Activated B cell treated with CpG ODN at 0.5 μM for 24 hours (primary cell): ENCODE data around the gene ADSL. TPM values are rescaled to one million over a fixed set of nuclear protein-coding genes. Genes with fewer than 3 reads are reported as not detected.
"Not testable (repeated sequence)": the region's sequence is repeated elsewhere in the genome, so short reads cannot be mapped to it uniquely, and the experiment has no call there.

Experiments used
- ATAC-seq: fragments of 200-7000 bp; cut with Tn5 transposase; one replicate; pipeline ENCODE4 v1.10.0; 2021; ENCODE audit warnings: low read depth, mild to moderate bottlenecking, moderate library complexity
- CTCF ChIA-PET: fragments of 350-600 bp; sonication (Branson Sonifier 250); formaldehyde crosslinking; loops from one replicate; lab custom pipeline; 2021; ENCODE audit warnings: antibody characterized with exemption; lab: Charles Lee
- POLR2A ChIA-PET: fragments of 350-600 bp; sonication (Branson Sonifier 250); formaldehyde crosslinking; loops from one replicate; lab custom pipeline; 2021; ENCODE audit warnings: antibody characterized with exemption; lab: Charles Lee
- DNase-seq: peaks from one replicate; pipeline ENCODE4 v3.0.0; 2022
- H3K27ac Mint-ChIP-seq: one replicate; pipeline ENCODE4 v1.8.0; 2020; ENCODE audit warnings: mixed read lengths
- H3K27me3 Mint-ChIP-seq: one replicate; pipeline ENCODE4 v1.8.0; 2021; ENCODE audit warnings: mixed read lengths
- H3K36me3 Mint-ChIP-seq: one replicate; pipeline ENCODE4 v1.8.0; 2021; ENCODE audit warnings: low read depth, mixed read lengths
- H3K4me1 Mint-ChIP-seq: one replicate; pipeline ENCODE4 v1.8.0; 2021; ENCODE audit warnings: mixed read lengths
- H3K4me3 Mint-ChIP-seq: one replicate; pipeline ENCODE4 v1.8.0; 2020; ENCODE audit warnings: mild to moderate bottlenecking, mixed read lengths
- H3K9me3 Mint-ChIP-seq: one replicate; pipeline ENCODE4 v1.8.0; 2020; ENCODE audit warnings: mixed read lengths
- CTCF ChIP-seq: fragments of 200-600 bp; IDR thresholded peaks from one replicate; pipeline ENCODE4 v1.8.0; 2022; ENCODE audit warnings: antibody characterized with exemption, mild to moderate bottlenecking
- intact Hi-C: fragments of 100-400 bp; cut with micrococcal nuclease; formaldehyde crosslinking; loops from one replicate; pipeline ENCODE4 v1.15.1; 2024
- total RNA-seq: library from RNA; stranded (reverse); gene quantifications from 2 replicates; pipeline ENCODE4 v1.2.3, GENCODE V29; 2022

ADSL gene
- total RNA-seq, 1 donor from 2014 or later, result 102 TPM

GRCh38 chr22:40305625-40306024, 40.7 kb upstream of the ADSL start:
- Mint-ChIP-seq H3K36me3 (peaks cover 77% of the 10 kb centered on the region), H3K27me3 (no peaks in the 10 kb centered on the region), H3K27ac (no peak overlapping the region), H3K9me3 (no peaks in the 10 kb centered on the region), H3K4me3 (no peak overlapping the region), H3K4me1 (no peaks in the 10 kb centered on the region)
- no peak for TF ChIP-seq CTCF
- ChIA-PET CTCF (no interaction called here), POLR2A (no interaction called here)
- DNase-seq, result no peak
- no peak for ATAC-seq
- intact Hi-C loops, result no loop called here

- TF ChIP-seq CTCF, result no peak
- ATAC-seq, result no peak
- intact Hi-C loops, result no loop called here
- Mint-ChIP-seq H3K9me3 (no peaks in the 10 kb centered on the region), H3K4me3 (no peak overlapping the region), H3K27me3 (no peaks in the 10 kb centered on the region), H3K36me3 (peaks cover 88% of the 10 kb centered on the region), H3K4me1 (no peaks in the 10 kb centered on the region), H3K27ac (no peak overlapping the region)
- POLR2A ChIA-PET, result no interaction called here
- CTCF ChIA-PET, result no interaction called here
- no peak for DNase-seq
These were observed 37.2 kb upstream of the ADSL start for GRCh38 chr22:40308999-40309573.

- intact Hi-C loops, result no loop called here
- ATAC-seq (no peak), DNase-seq (no peak)
- Mint-ChIP-seq H3K4me3 (no peak overlapping the region), H3K9me3 (no peaks in the 10 kb centered on the region), H3K27me3 (no peaks in the 10 kb centered on the region), H3K27ac (no peak overlapping the region), H3K4me1 (no peaks in the 10 kb centered on the region), H3K36me3 (peaks cover 90% of the 10 kb centered on the region)
- TF ChIP-seq CTCF, result no peak
- POLR2A ChIA-PET, result no interaction called here
- CTCF ChIA-PET, result no interaction called here
These were observed 36.7 kb upstream of the ADSL start for GRCh38 chr22:40309631-40310030.

- ChIA-PET CTCF (no interaction called here), POLR2A (no interaction called here)
- DNase-seq (no peak), ATAC-seq (no peak)
- Mint-ChIP-seq H3K27ac (no peak overlapping the region), H3K4me3 (no peak overlapping the region), H3K9me3 (no peaks in the 10 kb centered on the region), H3K4me1 (no peaks in the 10 kb centered on the region), H3K27me3 (no peaks in the 10 kb centered on the region), H3K36me3 (peaks cover 88% of the 10 kb centered on the region)
- intact Hi-C loops, result no loop called here
- no peak for TF ChIP-seq CTCF
These were observed 36.1 kb upstream of the ADSL start for GRCh38 chr22:40310081-40310767.

- no peak for TF ChIP-seq CTCF
- no peaks in the 10 kb centered on the region for H3K4me1 Mint-ChIP-seq
- no peak overlapping the region for H3K27ac Mint-ChIP-seq
- H3K27me3 Mint-ChIP-seq, result no peaks in the 10 kb centered on the region
- ChIA-PET CTCF (no interaction called here), POLR2A (interaction anchor here (0.7 kb wide), 1 partner anchor 253 kb away, joined by 3 read pairs; no protein-coding TSS in a partner anchor)
- intact Hi-C loops, result no loop called here
- peaks cover 88% of the 10 kb centered on the region for H3K36me3 Mint-ChIP-seq
- H3K9me3 Mint-ChIP-seq, result no peaks in the 10 kb centered on the region
- H3K4me3 Mint-ChIP-seq, result no peak overlapping the region
- ATAC-seq, result no peak
- no peak for DNase-seq
These were observed 35.6 kb upstream of the ADSL start for GRCh38 chr22:40310768-40311120.

- POLR2A ChIA-PET, result interaction anchor here (0.7 kb wide), 1 partner anchor 254 kb away, joined by 3 read pairs; no protein-coding TSS in a partner anchor
- peaks cover 95% of the 10 kb centered on the region for H3K36me3 Mint-ChIP-seq
- intact Hi-C loops, H3K4me1 Mint-ChIP-seq, DNase-seq, ATAC-seq, H3K27ac Mint-ChIP-seq, H3K4me3 Mint-ChIP-seq, H3K9me3 Mint-ChIP-seq, H3K27me3 Mint-ChIP-seq, CTCF ChIA-PET: not testable (repeated sequence)
These were observed 34.7 kb upstream of the ADSL start for GRCh38 chr22:40311646-40312045.
